Measurements from ENCODE around the gene ABCB8.
A peak's percentile ranks its signal among the peaks of the same experiment; 100 is the strongest.
"Not testable (repeated sequence)": the region's sequence is repeated elsewhere in the genome, so short reads cannot be mapped to it uniquely, and the experiment has no call there.

ABCB8 gene

DNA sequence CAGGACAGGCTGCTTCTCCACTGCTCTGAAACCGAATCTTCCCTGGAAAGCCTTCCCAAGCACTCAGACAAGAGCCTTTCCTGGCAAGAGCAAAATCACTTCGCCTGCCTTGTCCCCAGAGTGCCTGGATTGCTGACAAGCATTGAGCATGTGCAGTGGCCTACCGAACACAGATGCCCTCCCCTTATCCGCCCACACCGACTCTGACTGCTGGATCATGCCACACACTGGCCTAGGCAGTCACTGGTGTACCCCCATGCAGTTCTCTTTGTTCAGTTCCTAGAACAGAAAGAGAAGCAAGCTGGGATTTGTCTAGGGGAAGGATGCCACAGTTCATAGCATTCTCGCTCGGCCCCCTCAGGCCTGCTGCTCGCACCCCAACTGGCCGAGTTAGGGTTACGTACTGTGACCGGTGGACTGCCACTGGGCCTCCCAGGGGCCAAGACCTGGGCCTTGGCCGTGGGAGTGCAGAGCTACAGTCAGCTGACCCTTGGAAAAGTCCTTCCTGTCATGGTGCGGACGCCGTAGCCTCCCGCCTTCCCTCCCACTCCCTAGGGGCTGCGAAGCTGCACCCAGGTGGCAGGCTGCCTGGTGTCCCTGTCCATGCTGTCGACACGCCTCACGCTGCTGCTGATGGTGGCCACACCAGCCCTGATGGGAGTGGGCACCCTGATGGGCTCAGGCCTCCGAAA is 6.9 kb downstream of the ABCB8 start:
- no peak for DNase-seq (ENCODE audit: low spot score)

DNA sequence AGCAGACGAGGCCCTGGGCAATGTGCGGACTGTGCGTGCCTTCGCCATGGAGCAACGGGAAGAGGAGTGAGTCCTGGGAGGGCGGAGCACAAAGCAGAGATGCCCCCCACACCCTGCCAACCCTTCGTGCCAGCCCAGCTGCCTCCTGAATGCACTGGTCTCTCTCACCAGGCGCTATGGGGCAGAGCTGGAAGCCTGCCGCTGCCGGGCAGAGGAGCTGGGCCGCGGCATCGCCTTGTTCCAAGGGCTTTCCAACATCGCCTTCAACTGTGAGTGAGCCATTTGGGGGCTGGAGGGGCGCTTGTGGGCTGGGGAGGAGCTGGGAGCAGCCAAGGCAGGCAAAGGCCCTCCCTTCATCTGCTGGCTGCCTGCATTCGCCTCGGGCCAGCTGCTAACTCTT is 7.7 kb downstream of the ABCB8 start:
- DNase-seq (ENCODE audit: low spot score): no peak

DNA sequence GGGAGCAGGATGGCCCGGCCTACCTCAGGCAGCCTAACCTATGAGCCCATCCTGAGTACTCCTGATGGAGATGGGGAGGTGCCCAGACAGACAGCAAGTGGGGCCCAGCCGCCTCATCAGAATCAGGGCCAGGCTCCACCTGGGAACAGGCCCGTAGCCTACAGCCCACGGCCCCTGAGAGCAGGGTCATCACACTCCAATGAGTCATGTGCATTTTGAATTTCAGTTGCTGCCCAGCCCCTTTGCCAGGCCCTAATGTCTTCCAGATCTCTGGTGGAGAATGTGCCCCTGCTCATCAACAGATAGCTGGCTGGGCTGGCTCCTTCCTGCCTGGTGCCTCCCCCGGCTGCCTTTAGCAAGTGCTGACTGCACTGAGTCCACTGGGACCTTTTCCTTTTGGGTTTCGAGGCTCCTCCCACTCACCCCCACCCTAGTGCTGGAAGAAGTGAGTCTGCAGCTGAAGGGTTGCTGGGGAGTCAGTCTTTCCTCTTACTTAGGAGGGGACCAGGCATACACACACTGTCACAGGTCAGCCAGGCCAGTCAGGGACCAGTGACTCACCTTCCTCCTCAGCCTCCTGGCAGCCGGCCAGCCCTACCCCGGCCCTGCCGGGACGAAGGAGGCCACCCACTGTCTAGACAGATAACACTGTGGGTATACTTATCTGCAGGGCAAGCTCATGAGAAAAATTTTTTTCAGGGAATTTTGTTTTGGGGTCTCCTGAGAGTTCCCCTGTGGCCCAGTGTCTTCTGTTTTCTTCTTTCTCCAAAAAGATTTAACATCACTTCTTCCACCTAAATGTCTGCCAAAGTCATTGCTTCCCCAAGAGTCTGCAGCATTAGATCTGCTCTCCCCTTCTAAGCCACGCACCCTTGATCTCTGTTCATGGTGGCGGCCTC is 10.9 kb downstream of the ABCB8 start:
- peak; percentile 88 for DNase-seq (ENCODE audit: low spot score)

DNA sequence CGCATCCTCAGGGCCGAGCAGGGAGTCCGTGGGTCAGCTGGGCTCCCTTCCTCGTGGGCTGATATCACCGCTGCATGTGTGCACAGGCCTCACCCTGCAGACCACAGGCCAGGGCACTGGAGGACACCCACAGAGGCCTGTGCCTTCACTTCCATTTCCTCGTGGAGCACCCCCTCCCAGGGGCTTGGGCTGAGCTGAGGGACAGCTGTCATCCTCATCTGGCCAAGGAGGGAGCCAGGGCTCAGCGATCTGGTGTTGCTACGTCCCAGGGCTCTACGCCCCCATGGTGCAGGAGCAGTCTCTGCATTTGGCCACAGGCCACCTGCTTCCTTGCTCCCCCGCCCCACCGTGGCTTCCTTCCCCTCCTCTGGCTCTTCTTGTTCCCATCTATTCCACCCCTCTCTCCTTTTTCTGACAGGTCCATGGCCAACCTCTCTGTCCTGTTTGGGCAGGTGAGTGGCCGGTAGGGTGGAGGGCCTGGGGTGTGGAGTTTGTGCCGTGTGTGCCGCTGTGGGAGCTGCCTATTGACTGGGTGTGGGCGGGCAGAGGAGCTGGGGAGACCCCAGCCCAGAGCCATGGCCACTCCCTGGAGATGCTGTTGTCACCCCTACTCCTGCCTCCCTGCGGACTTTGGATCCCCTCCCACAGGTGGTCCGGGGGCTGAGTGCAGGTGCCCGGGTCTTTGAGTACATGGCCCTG is 11.7 kb downstream of the ABCB8 start:
- no peak for DNase-seq (ENCODE audit: low spot score)

DNA sequence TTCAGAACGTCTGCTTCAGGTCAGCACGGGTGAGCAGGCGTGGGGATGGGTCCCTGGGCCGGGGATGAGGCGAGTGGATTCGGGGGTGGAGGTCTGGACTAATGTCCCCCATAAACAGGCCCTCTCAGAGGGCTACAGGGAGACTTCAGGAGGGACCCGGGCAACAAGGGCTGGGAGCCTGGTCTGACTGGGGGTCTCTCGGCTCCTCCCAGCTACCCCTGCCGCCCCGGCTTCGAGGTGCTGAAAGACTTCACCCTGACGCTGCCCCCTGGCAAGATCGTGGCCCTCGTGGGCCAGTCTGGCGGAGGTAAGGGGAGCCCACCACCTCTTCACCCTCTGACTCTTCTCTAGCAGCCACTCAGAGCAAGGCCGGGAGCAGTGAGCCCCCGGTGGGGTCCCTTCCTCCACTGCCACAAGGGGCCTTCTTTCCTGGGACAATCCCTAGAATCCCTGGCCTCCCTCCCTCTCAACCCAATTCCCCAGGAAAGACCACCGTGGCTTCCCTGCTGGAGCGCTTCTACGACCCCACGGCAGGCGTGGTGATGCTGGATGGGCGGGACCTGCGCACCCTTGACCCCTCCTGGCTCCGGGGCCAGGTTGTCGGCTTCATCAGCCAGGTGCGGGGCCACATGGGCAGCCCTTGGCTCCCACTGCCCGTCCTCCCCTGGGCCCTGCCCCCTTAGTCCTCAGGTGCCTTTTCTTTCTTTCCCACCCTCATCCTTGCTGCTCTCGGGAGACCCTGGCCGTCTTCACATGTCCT is 12.5 kb downstream of the ABCB8 start:
- DNase-seq (ENCODE audit: low spot score): no peak

DNA sequence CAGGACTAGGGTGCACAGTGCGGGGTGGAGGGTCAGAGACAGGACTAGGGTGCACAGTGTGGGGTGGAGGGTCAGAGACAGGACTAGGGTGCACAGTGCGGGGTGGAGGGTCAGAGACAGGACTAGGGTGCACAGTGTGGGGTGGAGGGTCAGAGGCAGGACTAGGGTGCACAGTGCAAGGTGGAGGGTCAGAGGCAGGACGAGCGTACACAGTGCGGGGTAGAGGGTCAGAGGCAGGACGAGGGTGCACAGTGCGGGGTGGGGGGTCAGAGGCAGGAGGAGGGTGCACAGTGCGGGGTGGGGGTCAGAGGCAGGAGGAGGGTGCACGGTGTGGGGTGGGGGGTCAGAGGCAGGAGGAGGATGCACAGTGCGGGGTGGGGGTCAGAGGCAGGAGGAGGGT is 15.2 kb downstream of the ABCB8 start:
- DNase-seq (ENCODE audit: low spot score): not testable (repeated sequence)

DNA sequence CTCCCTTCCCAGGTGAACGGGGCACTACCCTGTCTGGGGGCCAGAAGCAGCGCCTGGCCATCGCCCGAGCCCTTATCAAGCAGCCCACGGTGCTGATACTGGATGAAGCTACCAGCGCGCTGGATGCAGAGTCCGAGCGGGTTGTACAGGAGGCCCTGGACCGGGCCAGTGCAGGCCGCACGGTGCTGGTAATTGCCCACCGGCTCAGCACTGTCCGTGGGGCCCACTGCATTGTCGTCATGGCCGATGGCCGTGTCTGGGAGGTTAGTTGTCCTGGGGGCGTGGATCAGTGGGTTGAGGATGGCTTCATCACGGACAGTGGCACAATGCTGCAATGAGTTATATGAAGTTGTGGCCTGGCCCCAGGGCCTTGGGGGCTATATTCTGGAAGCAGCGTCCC is 15.7 kb downstream of the ABCB8 start:
- no peak for DNase-seq (ENCODE audit: low spot score)

DNA sequence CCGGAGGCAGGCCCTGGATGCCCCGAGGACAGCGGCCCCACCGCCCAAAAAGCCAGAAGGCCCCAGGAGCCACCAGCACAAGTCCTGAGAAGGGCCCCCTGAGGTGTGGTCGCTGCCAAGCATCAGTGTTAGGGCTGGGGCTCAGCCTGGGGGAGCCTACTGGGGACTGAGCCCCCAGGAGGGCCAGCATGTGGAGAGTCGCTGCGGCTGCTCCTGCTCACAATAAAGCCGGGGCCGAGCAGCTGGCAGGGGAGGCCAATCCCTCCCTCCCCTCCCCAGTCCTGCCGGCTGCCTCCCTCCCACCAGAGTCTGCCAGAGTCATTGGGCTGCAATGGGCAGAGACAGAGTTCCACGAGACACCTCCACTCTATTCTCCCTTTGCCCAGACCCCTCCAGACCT is 17.0 kb downstream of the ABCB8 start:
- DNase-seq (ENCODE audit: low spot score): no peak

DNA sequence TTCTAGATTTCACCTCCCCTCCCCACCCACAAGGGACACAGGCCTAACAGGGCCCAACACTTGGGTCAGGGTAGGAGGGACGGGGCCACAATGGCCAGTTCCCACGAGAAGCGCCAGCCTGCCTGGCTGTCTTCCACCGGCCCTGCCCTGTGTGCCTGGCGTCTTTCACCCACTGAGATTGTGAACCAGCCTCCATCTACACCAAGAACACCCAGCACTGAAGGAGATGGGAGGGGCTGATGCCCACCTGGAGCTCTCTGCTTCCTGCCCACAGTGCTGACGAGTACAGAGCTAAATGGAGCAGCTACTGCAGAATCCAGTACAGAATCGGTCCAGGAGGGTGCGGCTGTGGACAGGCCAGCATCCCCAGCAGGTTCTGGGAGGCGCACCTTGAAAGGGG is 17.7 kb downstream of the ABCB8 start:
- DNase-seq (ENCODE audit: low spot score): no peak

DNA sequence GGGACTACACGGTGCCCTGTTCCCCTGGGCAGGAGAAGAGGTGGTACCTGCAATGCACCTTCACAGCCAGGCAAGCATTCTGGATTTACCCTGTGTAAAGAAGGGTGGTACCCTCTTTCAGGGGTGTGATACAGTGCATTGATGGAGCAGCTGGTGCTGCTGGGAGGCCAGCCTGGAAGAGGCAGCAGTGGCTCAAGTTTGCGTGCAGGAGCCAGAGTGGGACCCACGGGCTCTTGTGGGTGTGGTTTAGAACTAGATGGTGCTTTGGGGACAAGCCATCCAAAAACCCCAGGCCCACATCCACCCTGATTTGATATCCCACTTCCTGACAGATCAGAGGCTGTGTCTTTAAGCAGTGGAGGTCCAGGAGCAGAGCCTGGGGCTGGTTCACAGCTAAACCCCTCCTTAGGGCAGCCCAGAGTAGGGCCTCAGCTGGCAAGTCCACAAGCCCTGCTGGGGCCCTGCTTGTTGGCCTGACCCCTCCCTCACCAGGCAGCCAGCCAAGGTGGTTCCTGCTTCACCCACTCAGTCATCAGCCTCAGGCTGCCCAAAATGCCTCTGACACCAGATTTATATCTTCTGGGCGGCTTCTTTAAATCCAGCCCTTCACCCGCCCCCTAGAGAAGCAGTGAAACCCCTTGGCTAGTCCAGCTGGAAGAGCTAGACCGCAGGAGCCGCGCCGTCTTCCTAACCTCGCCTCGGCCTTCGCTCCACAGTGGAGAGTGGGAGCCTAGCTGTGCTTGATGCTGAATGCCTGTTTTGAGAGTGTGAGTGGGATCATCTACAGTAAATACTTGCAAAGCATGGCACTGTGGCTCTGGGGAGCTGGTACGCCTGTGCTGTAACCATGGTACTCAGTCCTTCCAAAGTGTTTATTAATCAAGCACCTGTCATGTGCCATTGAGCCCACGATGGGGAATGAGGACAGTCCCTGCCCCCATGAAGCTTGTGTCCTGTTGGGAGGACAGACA is 18.6 kb downstream of the ABCB8 start:
- DNase-seq (ENCODE audit: low spot score): peak; percentile 63

DNA sequence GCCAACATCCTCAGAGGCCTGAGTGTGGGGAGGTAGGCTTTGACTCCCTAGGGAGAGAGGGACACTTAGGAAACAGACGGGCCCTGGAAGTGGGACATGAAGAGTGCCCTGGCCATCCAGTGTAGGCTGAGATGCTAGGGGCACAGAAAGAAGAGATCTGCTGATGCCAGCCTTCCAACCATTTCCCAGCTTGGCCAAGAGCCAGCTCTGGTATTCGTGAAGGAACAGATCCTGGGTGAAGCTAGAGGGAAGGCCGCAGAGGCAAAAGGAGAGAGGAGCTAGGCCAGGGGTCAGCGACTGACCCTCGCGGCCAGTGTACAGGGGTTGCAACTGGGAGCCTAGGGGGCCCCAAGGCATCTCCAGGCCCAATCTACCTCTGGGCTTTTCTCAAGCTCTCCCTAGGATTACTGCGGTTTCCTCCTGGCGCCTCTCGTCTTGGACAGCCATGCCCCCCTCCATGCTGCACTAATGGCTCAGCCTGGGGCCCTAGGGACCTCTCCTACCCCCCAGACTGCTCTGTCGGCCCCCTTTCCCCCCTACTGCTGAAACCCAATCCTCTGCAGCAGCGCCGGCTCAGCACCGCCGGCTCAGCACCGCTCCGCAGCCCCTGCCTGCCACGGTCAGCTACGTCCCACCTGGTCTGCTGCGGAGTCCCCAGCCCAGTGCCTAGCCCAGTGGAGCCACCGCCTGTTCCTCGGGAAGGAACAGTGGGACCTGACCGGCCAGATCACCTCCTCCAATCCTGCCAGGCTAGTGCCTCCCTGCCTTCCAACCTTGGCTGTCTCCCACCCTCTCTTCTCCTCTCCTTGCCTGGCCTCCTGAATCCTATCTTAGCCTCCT is 19.9 kb downstream of the ABCB8 start, which contains the start of gene ASIC3:
TSS of gene ASIC3 (plus strand) at position 556 of the 840 bp plus-strand sequence. CDS start 355 bp downstream, outside the sequence.
- DNase-seq (ENCODE audit: low spot score): no peak

DNA sequence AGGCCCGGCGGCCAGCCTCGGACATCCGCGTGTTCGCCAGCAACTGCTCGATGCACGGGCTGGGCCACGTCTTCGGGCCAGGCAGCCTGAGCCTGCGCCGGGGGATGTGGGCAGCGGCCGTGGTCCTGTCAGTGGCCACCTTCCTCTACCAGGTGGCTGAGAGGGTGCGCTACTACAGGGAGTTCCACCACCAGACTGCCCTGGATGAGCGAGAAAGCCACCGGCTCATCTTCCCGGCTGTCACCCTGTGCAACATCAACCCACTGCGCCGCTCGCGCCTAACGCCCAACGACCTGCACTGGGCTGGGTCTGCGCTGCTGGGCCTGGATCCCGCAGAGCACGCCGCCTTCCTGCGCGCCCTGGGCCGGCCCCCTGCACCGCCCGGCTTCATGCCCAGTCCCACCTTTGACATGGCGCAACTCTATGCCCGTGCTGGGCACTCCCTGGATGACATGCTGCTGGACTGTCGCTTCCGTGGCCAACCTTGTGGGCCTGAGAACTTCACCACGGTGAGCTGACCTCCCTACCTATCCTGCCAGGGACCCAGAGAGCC is 20.7 kb downstream of the ABCB8 start:
- no peak for DNase-seq (ENCODE audit: low spot score)

DNA sequence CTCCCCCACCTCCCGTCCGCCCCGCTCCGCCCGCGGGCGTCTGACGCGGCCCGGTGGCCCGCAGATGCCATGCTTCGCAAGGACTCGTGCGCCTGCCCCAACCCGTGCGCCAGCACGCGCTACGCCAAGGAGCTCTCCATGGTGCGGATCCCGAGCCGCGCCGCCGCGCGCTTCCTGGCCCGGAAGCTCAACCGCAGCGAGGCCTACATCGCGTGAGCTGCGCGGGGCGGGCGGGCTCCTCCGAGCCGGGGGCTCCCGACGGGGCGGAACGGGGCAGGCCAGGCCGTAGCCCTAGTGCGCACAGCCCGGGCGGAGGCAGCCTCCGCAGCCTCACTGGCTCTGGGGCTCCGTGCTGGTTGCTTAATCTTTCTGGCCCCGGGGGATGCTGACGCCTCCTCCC is 22.9 kb downstream of the ABCB8 start:
- DNase-seq (ENCODE audit: low spot score): peak; percentile 67

DNA sequence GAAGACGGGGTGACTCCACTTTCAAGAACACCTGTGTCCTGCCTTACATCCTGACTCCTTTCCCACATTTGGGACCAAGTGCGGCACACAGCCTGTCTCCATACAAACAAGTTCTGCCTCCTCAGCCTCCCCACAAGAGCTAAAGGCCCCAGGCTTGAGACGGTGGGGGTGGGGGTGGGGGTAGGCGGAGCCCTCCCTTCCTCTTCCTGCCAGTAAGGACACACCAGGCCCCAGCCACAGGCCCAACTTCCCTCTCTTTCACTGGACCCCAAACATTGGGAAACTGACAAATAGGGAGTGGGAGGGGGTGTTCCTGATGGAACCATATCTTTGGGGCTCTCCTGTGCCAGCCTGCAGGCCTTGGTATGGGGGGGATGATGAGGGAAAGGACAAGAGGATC is 24.8 kb downstream of the ABCB8 start:
- DNase-seq (ENCODE audit: low spot score): no peak

DNA sequence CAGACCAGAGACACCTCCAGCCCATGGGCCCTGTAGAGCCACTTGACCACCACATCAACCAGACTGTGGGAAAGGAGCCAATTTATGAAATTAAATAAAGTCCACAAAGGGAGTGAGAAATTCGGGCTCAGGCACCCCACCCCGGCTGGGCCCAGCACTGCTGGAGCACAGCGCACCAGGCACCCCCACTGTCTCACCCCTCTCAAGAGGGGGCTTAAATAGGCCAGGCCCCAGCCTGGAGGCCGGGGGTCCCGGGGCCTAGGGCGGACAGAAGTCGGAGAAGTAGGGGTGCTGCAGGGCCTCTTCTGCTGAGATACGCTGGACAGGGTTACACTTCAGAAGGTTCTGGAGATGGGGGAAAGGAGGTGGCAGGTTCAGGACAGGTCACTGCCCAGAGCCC is 25.5 kb downstream of the ABCB8 start:
- no peak for DNase-seq (ENCODE audit: low spot score)

DNA sequence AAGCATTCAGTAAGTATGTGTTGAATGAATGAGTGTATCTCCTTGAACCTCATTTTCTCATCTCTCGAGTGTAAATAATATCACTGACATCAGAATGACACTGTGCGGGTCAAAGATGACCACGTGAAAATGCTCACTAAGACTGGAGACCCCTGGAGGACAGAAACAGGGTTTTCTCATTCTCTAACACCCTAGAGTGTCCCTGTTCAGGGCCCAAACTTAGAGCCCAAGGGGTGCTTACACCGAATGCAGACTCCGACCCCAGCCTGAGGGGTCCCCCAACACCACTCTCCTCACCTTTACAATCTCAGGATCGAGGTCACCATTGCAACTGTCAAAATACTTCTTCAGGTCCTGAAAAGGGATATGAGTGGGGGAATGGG is 28.0 kb downstream of the ABCB8 start:
- DNase-seq (ENCODE audit: low spot score): no peak

DNA sequence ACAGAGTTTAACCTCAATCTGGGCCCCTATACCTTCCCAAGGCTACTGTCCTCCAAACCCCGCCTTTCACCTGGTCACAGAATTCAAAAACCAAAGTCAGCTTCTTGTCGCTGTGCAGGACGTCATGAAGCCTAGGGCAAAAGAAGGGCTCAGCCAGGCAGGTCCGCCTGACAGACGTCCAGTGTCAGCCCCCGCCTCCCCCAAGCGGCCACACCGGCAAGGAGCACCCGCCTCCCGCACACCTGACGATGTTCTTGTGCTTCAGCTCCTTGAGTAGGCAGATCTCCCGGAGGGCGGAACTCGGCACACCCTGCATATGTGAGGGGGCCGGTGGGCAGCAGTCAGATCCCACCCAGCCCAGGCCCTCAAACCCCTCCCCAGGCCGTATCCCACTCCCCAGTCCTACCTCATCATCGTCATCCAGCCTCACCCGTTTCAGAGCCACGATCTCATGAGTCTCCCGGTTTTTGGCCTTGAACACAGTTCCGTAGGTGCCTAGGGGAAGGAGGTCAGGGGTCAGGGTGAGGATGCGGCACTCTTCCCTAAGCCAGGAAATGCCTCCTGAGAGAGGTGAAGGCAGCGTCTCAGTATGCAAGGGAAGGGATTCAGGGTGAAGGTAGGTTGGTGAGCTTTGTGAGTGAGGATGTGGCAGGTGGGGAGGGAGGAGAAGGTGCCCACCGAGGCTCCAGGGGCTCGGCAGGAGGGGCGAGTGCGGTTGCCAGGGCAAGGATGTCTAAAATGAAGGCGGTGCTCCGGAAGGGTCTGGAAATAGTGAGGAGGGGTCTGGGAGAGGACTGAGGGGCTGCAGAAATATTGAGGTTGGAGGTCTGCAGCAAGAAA is 28.6 kb downstream of the ABCB8 start:
- no peak for DNase-seq (ENCODE audit: low spot score)

DNA sequence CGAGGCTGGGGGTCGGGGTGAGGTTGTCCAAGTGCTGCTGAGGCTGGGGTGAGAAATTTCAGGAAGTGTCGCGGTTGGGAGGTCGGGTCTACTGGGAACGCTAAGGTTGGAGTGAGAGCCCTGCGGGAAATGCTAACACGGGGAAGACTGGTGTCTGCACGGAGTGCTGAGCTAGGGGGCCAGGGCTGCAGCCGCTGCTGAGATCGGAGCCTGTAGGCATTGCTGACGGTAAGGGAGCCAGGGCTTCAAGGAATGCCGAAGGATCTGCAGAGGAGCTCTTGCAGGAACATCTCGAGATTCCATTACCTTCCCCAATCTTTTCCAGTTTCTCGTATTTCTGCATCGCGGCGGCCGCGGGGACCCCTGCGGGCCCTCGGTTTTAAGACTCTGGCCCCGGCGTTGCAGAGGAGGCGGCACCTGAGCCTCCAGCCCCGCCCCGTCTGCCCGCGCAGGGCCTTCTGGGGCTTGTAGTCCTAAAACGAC is 29.3 kb downstream of the ABCB8 start, which contains the start of gene CDK5:
TSS of gene CDK5 (minus strand) at position 392 of the 483 bp plus-strand sequence. CDS start at position 343, 49 bp downstream.
- no peak for DNase-seq (ENCODE audit: low spot score)
